CD4-positive, alpha-beta T cell (primary cell): ENCODE data around the gene GPR101. TPM values are rescaled to one million over a fixed set of nuclear protein-coding genes. Genes with fewer than 3 reads are reported as not detected.
"Not testable (repeated sequence)": the region's sequence is repeated elsewhere in the genome, so short reads cannot be mapped to it uniquely, and the experiment has no call there.

ENCODE experiments used
- ATAC-seq: fragments of 200-7000 bp; cut with Tn5 transposase; one replicate; pipeline ENCODE4 v1.10.0; 2022; ENCODE audit warnings: mild to moderate bottlenecking; ENCODE audit not compliant: poor library complexity
- CTCF ChIA-PET: fragments of 350-600 bp; sonication (Branson Sonifier 250); formaldehyde crosslinking; loops from one replicate; lab custom pipeline; 2021; ENCODE audit warnings: antibody characterized with exemption, inconsistent platforms; lab: Charles Lee
- POLR2A ChIA-PET: fragments of 350-600 bp; sonication (Branson Sonifier 250); formaldehyde crosslinking; loops from one replicate; lab custom pipeline; 2021; ENCODE audit warnings: antibody characterized with exemption, inconsistent platforms; lab: Charles Lee
- DNase-seq, 14 experiments: peaks; one replicate each; pipeline ENCODE4 v3.0.0-alpha.2; 2013 to 2020; ENCODE audit warnings: mixed read lengths in 2 of 14
- H3K27ac ChIP-seq, 2 donors: one replicate each; pipeline versions ENCODE4 v1.5.1 to v1.7.0; 2013; ENCODE audit warnings: low read length in 2 of 2, low read depth in 1 of 2, mild to moderate bottlenecking in 1 of 2
- H3K27me3 ChIP-seq, 2 experiments: 1 replicate in 1 of 2; 2 replicates in 1 of 2; pipeline versions ENCODE4 v1.6.1 to v1.7.0; 2013; ENCODE audit warnings: low read length in 2 of 2, control low read depth in 1 of 2, mild to moderate bottlenecking in 1 of 2, moderate library complexity in 1 of 2; ENCODE audit not compliant: insufficient read depth in 2 of 2, control insufficient read depth in 1 of 2
- H3K36me3 ChIP-seq: one replicate; pipeline ENCODE4 v1.6.1; 2013; ENCODE audit warnings: low read length, control low read depth; ENCODE audit not compliant: insufficient read depth
- H3K4me1 ChIP-seq: one replicate; pipeline ENCODE4 v1.6.1; 2013; ENCODE audit warnings: low read length, control low read depth; ENCODE audit not compliant: insufficient read depth
- H3K4me3 ChIP-seq: one replicate; pipeline ENCODE4 v1.5.1; 2013; ENCODE audit warnings: mild to moderate bottlenecking, low read length, moderate library complexity
- H3K9me3 ChIP-seq, 2 experiments: 1 replicate in 1 of 2; 2 replicates in 1 of 2; pipeline versions ENCODE4 v1.6.1 to v1.7.0; 2013; ENCODE audit warnings: low read length in 2 of 2, mild to moderate bottlenecking in 2 of 2, control low read depth in 1 of 2, moderate library complexity in 1 of 2; ENCODE audit not compliant: control insufficient read depth in 1 of 2, insufficient read depth in 1 of 2
- H3K27ac Mint-ChIP-seq: one replicate; pipeline ENCODE4 v1.8.0; 2020; ENCODE audit warnings: mixed read lengths
- H3K27me3 Mint-ChIP-seq: one replicate; pipeline ENCODE4 v1.8.0; 2021; ENCODE audit warnings: mixed read lengths
- H3K36me3 Mint-ChIP-seq: one replicate; pipeline ENCODE4 v1.8.0; 2021; ENCODE audit warnings: low read depth, mixed read lengths
- H3K4me1 Mint-ChIP-seq: one replicate; pipeline ENCODE4 v1.8.0; 2021; ENCODE audit warnings: low read depth, mixed read lengths
- H3K4me3 Mint-ChIP-seq: one replicate; pipeline ENCODE4 v1.8.0; 2020; ENCODE audit warnings: mild to moderate bottlenecking, mixed read lengths
- H3K9me3 Mint-ChIP-seq: one replicate; pipeline ENCODE4 v1.8.0; 2020; ENCODE audit warnings: mixed read lengths
- intact Hi-C, 2 experiments: fragments of 100-400 bp; cut with DNase I in 1 of 2; cut with micrococcal nuclease in 1 of 2; formaldehyde crosslinking; loops; one replicate each; pipeline versions ENCODE4 v1.15.1 to v1.9.0; 2023 to 2025; cut with DNase I, micrococcal nuclease
- total RNA-seq, 174 experiments: library from RNA in 2 of 174; stranded (reverse) in 2 of 174; gene quantifications; one replicate each; pipeline ENCODE4 v1.2.3 and lab custom pipeline; 2021 to 2026
- TF ChIP-seq, protein P1 (sequence below): fragments of 200-600 bp; IDR thresholded peaks from one replicate; pipeline ENCODE4 v1.8.0; 2022; ENCODE audit warnings: antibody characterized with exemption, mild to moderate bottlenecking

GPR101 gene
- total RNA-seq, 2 experiments from 2014 or later = 0.17 to 0.22 TPM

DNA sequence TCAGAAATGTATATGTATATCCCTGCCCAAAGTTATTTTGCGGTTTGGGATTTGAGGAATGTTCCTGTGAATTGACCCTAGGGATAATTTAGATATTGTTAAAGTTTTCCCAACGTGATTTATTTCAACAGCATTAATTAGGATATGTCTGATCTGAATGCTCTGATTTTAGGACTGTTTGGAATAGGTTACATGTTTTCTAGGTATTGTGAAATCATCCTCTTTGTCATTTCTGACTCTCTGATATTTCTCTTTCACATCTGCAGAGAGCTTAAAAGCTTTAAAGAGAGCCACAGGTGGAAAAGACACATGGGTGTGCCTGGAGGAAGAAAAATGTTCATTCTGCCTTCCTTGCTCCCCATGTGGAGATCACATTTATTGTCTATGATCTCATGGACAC lies 5.1 kb downstream of the GPR101 start:
- H3K36me3 Mint-ChIP-seq = no peaks in the 10 kb centered on the region
- POLR2A ChIA-PET = no interaction called here

DNA sequence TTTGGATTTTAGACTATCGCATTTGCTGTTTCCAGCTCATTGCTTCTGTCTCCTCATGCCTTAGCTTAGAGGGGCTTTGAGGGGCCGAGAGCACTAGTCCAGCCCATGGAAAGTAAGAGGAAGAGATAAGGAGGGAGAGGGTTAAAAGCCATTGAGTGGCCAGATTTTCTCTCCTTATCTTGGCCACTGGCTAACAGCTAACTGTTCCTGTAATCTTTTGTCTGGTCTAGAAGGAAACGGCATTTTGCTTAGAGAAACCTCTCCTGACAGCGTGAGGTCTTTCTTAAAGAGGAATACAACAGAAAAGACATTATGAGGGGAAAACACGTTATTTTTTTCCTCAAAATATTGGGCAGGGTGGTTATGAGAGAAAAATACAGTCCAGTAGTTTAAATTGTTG lies 7.9 kb downstream of the GPR101 start:
- intact Hi-C loops = no loop called here
- no peak for DNase-seq
- H3K36me3 Mint-ChIP-seq = no peaks in the 10 kb centered on the region
- H3K4me3 Mint-ChIP-seq = no peak overlapping the region
- no peak for ATAC-seq
- H3K27me3 Mint-ChIP-seq = peaks cover 5% of the 10 kb centered on the region
- Histone ChIP-seq H3K27me3 (peaks cover 7 to 14% of the 10 kb centered on the region in 2 experiments), H3K36me3 (no peaks in the 10 kb centered on the region), H3K4me1 (no peaks in the 10 kb centered on the region), H3K9me3 (no peaks in the 10 kb centered on the region), H3K4me3 (no peak overlapping the region), H3K27ac (no peak overlapping the region)
- TF ChIP-seq, protein P1, sequence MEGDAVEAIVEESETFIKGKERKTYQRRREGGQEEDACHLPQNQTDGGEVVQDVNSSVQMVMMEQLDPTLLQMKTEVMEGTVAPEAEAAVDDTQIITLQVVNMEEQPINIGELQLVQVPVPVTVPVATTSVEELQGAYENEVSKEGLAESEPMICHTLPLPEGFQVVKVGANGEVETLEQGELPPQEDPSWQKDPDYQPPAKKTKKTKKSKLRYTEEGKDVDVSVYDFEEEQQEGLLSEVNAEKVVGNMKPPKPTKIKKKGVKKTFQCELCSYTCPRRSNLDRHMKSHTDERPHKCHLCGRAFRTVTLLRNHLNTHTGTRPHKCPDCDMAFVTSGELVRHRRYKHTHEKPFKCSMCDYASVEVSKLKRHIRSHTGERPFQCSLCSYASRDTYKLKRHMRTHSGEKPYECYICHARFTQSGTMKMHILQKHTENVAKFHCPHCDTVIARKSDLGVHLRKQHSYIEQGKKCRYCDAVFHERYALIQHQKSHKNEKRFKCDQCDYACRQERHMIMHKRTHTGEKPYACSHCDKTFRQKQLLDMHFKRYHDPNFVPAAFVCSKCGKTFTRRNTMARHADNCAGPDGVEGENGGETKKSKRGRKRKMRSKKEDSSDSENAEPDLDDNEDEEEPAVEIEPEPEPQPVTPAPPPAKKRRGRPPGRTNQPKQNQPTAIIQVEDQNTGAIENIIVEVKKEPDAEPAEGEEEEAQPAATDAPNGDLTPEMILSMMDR = no peak
- peaks cover 2% of the 10 kb centered on the region for H3K4me1 Mint-ChIP-seq
- POLR2A ChIA-PET = no interaction called here
- H3K9me3 Mint-ChIP-seq = no peaks in the 10 kb centered on the region
- H3K27ac Mint-ChIP-seq = no peak overlapping the region
- CTCF ChIA-PET = no interaction called here

More for the DNA sequence above, 5.1 kb downstream of the GPR101 start:
- H3K9me3 Mint-ChIP-seq = no peaks in the 10 kb centered on the region
- Histone ChIP-seq H3K36me3 (no peaks in the 10 kb centered on the region), H3K9me3 (no peaks in the 10 kb centered on the region), H3K4me3 (no peak overlapping the region), H3K27ac (no peak overlapping the region), H3K4me1 (peaks cover 23% of the 10 kb centered on the region), H3K27me3 (peaks cover 22 to 25% of the 10 kb centered on the region in 2 experiments)
- no peak overlapping the region for H3K4me3 Mint-ChIP-seq
- no peak overlapping the region for H3K27ac Mint-ChIP-seq
- CTCF ChIA-PET = no interaction called here
- intact Hi-C loops = no loop called here
- DNase-seq (no peak), ATAC-seq (no peak)
- peaks cover 5% of the 10 kb centered on the region for H3K27me3 Mint-ChIP-seq
- TF ChIP-seq, protein P1 = no peak
- peaks cover 7% of the 10 kb centered on the region for H3K4me1 Mint-ChIP-seq

DNA sequence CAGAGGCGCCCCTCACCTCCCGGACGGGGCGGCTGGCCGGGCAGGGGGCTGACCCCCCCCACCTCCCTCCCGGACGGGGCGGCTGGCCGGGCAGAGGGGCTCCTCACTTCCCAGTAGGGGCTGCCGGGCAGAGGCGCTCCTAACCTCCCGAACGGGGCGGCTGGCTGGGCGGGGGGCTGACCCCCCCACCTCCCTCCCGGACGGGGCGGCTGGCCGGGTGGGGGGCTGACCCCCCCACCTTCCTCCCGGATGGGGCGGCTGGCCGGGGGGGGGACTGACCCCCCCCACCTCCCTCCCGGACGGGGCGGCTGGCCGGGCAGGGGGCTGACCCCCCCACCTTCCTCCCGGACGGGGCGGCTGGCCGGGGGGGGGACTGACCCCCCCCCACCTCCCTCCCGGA lies 33.6 kb downstream of the GPR101 start:
- H3K27me3 Mint-ChIP-seq, POLR2A ChIA-PET, CTCF ChIA-PET: not testable (repeated sequence)

DNA sequence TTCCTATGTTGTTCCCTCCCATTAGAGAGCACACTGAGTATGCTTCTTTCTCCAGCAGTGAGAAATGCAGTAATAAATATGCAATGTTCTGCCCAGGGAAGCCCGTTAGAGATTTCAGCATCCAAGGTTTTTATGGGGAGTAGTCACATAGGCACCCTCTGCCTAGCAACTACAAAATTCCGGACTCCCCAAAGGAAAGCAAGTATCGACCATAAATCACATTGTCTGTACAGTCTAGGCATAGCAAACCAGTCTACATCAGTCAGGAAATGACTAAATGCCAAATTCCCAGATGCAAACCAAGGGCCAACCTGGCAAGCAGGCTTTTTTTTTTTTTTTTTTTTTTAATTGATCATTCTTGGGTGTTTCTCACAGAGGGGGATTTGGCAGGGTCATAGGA lies 34.8 kb downstream of the GPR101 start:
- intact Hi-C loops = no loop called here
- no peaks in the 10 kb centered on the region for H3K27me3 Mint-ChIP-seq
- ChIA-PET POLR2A (no interaction called here), CTCF (no interaction called here)
- no peaks in the 10 kb centered on the region for H3K4me1 ChIP-seq
- no peaks in the 10 kb centered on the region for H3K27me3 ChIP-seq
- H3K27ac ChIP-seq = no peak overlapping the region
- no peak overlapping the region for H3K4me3 Mint-ChIP-seq
- H3K36me3 ChIP-seq = no peaks in the 10 kb centered on the region
- no peaks in the 10 kb centered on the region for H3K9me3 Mint-ChIP-seq
- TF ChIP-seq, protein P1 = no peak
- no peaks in the 10 kb centered on the region for H3K36me3 Mint-ChIP-seq
- ATAC-seq (no peak), DNase-seq (no peak)
- H3K4me3 ChIP-seq = no peak overlapping the region
- H3K4me1 Mint-ChIP-seq = no peaks in the 10 kb centered on the region
- no peak overlapping the region for H3K27ac Mint-ChIP-seq
- H3K9me3 ChIP-seq = peaks cover 0 to 3% of the 10 kb centered on the region in 2 experiments

More for the DNA sequence above, 33.6 kb downstream of the GPR101 start:
- H3K9me3 ChIP-seq, H3K27me3 ChIP-seq, H3K4me1 Mint-ChIP-seq, H3K4me3 ChIP-seq, H3K4me3 Mint-ChIP-seq, H3K4me1 ChIP-seq, H3K9me3 Mint-ChIP-seq, H3K36me3 Mint-ChIP-seq, intact Hi-C loops, DNase-seq, H3K27ac ChIP-seq, ATAC-seq, H3K27ac Mint-ChIP-seq, H3K36me3 ChIP-seq: not testable (repeated sequence)
